ENCODE measurements around the gene WAPL.

DNA sequence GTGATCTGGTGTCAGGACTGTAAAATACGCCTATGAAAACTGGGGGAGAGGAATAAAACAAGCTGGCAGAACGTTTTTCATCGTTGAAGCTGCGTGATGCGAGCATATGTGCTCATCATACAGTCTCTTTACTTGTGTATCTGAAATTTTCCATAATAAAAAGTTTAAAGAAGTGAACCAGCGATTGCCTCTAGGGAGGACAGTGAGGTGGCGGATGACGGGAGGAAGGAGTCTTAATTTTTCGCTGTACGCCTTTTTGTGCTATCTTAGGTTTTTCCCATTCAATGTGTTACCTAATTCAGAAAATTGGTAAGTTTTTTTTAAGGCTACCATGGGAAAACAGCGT lies 891 bp upstream of the WAPL start:
- TF ChIP-seq, protein P1, sequence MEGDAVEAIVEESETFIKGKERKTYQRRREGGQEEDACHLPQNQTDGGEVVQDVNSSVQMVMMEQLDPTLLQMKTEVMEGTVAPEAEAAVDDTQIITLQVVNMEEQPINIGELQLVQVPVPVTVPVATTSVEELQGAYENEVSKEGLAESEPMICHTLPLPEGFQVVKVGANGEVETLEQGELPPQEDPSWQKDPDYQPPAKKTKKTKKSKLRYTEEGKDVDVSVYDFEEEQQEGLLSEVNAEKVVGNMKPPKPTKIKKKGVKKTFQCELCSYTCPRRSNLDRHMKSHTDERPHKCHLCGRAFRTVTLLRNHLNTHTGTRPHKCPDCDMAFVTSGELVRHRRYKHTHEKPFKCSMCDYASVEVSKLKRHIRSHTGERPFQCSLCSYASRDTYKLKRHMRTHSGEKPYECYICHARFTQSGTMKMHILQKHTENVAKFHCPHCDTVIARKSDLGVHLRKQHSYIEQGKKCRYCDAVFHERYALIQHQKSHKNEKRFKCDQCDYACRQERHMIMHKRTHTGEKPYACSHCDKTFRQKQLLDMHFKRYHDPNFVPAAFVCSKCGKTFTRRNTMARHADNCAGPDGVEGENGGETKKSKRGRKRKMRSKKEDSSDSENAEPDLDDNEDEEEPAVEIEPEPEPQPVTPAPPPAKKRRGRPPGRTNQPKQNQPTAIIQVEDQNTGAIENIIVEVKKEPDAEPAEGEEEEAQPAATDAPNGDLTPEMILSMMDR (IDR thresholded peaks at IDR 0.05): no peak
- TF ChIP-seq POLR2A (IDR thresholded peaks at IDR 0.05): no peak
- TF ChIP-seq POLR2AphosphoS5 (IDR thresholded peaks at IDR 0.05): no peak

All from breast epithelium (tissue), 3 donors.